ENCODE data around the gene SDC3.
A peak's percentile ranks its signal among the peaks of the same experiment; 100 is the strongest.
"Not testable (repeated sequence)": the region's sequence is repeated elsewhere in the genome, so short reads cannot be mapped to it uniquely, and the experiment has no call there.

The SDC3 gene, protein sequence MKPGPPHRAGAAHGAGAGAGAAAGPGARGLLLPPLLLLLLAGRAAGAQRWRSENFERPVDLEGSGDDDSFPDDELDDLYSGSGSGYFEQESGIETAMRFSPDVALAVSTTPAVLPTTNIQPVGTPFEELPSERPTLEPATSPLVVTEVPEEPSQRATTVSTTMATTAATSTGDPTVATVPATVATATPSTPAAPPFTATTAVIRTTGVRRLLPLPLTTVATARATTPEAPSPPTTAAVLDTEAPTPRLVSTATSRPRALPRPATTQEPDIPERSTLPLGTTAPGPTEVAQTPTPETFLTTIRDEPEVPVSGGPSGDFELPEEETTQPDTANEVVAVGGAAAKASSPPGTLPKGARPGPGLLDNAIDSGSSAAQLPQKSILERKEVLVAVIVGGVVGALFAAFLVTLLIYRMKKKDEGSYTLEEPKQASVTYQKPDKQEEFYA

DNA sequence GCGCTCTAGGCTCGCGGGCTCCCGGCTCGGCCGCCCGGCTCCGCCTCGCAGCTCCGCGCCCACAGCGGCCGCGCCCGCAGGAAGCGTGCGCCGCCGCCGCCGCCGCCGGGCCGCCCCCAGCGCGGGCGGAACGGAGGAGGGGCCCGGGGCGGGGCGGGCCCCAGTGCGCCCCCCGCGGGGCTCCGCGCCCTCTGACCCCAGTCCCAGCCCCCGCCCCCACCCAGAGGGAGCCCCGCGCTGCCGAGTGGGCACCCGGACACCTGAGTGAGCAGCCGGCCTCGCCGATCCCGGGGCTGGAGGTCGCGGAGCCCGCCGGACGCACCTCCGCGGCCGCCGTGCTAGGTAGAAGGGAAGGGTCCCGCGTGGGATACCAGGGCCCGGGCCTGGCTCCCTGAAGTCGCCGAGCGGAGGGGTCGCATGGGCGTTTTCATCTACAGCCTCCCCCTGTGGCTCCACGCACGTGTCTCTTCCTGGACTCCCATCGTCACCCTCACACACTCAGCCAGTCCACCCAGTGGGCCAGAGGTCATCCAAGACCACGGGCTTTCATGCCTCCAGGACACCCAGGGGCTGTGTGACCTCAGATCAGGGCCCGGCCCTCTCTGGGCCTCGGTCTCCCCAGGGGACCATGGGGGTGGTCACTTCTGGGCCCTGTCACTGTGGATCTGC is at the start of gene SDC3:
SDC3 (minus strand) TSS at position 63 of the 669 bp plus-strand sequence. CDS start 172 bp downstream, outside the sequence.
- DNase-seq (ENCODE audit: low read depth), result no peak

DNA sequence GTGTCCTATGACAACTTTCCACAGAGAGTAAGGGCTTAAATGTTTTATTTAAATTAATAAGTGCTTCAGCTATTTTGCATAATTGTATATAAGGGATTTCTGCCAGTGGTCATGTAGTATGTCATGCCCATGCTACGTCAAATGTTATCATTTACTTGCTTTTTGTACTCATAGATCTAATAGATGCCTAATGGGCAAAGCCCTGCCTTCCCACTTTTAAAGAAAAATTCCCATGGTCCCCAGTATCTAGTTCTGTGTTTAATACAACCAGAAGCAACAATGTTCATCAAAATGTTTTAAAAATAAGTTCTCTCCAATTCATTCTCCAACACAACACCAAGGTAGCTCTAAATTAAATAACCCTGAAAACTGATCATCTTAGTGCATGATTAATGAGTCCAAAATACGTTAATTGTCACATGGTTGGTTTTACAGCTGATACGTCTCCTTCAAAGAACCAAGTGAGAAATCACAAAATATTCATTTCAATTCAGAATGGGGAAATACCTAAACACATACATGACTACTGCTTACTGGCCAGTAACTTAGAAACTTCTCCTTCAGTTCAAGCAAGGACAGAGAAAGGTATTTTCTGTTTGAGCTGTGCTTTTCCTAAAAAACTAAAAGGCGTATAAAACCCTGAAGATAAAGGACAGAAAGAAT is 49.1 kb upstream of the SDC3 start:
- DNase-seq (ENCODE audit: low read depth), result no peak

DNA sequence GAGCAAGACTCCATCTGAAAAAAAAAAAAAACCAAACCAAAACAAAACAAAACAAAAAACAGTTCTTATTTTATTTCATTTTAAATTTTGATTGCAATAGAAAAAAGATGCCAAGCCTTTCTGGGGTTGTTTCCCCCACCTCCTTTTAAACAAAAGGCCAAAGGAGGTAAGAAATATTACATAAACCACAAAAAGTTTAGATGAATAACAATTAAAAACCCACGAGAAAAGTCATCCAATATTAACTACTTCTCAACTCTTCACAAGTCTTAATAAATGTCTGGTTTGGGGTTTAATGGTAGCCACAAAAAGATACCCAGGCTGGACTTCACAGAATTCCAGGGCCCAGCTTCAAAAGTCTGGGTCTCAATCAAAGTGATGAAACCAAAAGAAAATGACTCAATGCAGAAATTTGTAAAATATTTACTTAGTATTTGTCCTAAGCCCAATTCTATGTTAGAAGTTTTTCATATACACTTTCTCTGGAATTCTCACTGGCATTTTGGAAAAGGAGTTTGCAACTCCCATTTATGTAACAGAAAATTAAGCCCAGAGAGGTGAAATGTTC is 47.0 kb upstream of the SDC3 start:
- DNase-seq (ENCODE audit: low read depth), result no peak

DNA sequence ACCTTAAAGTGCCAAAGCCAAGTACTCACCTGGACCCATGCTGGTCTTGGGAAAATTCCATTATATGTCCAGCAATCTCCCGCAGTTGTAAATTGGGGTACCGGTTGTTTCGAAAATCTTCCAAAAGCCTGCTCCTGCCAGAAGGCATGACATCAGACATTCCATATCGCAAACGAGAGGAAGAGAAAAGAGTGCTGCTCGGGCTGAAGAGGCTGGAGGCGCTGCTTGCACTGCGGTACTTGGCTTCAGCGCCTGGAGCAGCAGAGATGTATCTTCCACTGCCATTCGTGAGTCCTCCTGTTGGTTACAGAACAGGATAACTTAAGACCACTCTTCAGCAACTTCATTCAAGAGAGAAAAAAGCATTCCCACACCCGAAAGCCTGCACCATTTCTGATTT is 45.1 kb upstream of the SDC3 start:
- DNase-seq (ENCODE audit: low read depth), result no peak

DNA sequence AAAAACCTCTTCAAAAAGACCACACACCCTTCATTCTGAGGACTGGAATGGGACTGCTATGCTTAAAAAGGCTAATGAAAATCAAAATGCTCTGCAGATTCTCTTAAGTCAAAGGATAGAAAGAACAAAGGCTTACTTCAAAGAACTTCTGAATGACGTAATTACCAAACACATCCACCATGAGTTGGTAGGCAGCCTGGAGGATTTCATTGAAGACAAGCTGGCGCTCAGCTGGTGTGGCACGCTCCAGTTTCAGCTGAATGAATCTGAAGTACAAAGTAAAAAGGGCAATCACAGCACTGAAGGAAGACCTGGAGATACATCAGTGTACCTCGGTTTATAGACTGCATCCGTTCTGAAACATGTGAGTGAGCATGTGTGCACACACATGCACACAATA is 43.5 kb upstream of the SDC3 start:
- no peak for DNase-seq (ENCODE audit: low read depth)

DNA sequence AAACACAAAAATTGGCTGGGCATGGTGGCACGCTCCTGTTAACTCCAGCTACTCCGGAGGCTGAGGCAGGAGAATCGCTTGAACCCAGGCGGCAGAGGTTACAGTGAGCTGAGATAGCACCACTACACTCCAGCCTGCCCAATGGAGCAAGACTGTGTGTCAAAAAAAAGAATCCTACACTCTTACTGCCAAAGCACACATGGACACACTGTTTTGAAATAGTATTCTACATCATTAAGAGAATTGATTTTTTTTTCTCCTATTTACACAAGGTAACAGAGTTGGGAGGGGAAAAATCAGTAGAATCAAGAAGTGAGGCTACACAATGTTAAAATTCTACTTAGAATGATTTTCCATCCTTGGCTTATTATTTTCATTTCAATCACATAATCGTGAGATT is 42.1 kb upstream of the SDC3 start:
- DNase-seq (ENCODE audit: low read depth), result no peak

DNA sequence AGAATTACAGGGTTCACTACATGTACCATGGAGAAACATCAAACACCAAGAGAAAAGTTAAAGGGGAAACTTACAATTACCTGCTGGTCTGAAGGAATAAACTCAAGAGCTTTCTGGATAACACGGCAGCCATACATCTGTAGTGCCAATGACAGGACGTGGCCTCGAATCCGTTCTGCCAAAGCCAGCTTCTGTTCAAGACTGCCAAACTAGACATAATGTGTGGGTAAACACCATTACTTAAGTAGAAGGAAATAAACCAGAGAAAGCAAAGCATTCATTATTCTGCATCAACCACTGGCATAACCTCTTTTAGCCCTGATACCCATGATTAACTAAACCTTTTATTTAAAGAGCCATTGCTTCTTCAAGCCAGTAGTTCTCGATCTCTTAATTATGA is 41.5 kb upstream of the SDC3 start:
- DNase-seq (ENCODE audit: low read depth), result no peak

DNA sequence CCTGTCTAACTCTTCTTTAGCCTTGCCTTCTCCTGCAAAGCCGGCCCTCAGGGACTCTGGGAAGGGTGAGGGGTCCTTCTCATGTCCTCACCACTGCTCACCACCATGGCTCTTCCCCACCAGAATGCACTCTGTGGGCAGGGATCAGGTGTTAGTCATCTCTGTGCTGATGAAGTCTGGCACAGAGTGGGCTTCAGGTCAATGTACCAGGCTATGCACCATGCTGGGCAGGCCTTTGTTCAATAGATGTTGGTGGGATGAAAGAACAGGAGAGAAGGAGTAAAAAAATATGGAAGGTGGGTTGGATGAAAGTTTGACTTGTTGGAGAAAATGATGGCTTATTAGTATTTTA is 40.9 kb upstream of the SDC3 start:
- DNase-seq (ENCODE audit: low read depth), result not testable (repeated sequence)

DNA sequence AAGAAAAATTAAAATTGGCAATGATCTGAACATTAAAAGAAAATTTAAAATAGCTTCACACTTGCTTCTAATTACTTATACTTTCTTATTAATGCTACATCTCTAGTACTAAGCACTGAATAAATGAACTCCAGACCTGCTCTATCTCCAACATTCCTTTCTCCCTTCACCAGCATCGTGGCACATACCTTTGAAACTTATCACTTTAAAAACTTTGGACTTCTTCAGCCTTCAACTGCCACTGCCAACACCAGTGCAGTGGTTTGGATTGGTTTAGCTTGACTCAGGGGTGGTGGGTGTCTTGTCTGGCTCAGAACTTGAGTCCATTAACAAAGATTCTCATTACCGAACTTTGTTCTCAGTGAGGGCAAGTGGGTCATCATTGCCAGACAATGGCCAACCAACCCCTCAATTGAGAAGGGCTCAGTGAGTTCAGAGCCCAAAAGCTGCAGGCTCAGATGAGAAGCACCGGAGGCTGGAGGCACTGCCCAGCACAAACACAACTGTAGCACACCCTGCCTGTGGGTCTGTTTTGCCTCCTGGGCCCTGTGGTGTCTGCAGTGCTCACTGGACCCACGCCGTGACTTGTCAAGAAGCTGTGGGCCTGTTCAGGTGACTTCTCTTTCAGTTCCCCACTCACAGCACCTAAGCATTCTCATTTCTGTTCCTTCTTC is 40.4 kb upstream of the SDC3 start:
- not testable (repeated sequence) for DNase-seq (ENCODE audit: low read depth)

DNA sequence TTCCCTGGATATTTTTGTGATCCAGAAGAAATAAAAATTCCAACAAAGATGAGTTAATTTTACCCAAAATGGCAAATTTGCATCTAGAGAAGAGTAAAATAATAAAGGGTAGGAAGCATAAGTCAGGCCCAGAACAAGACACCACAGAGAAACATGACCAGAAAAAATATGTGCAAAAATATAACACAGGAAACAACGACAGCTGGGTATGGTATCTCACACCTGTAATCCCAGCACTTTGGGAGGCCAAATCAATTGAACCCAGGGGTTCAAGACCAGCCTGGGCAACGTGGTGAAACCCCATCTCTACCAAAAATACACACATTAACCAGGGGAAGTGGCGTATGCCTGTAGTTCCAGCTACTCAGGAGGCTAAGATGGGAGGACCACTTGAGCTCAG is 39.7 kb upstream of the SDC3 start:
- DNase-seq (ENCODE audit: low read depth), result no peak

DNA sequence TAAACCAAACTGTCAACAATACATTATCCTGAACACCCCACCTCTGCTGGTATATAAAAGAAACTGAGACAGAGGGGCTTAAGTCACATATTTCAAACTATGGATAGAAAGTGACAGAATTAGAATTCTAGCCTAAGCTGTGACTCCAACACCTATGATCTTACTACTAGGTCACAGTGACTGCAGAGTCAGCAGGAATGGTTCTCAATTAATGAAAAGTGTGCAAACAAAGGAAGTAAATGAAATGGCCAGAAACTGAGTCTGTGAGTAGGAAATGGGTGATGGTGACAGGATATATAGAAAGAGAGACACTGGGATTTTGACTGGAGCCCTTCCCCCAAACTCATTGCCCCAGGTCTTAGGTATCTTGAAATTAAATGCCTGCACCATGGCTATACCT is 38.7 kb upstream of the SDC3 start:
- no peak for DNase-seq (ENCODE audit: low read depth)

DNA sequence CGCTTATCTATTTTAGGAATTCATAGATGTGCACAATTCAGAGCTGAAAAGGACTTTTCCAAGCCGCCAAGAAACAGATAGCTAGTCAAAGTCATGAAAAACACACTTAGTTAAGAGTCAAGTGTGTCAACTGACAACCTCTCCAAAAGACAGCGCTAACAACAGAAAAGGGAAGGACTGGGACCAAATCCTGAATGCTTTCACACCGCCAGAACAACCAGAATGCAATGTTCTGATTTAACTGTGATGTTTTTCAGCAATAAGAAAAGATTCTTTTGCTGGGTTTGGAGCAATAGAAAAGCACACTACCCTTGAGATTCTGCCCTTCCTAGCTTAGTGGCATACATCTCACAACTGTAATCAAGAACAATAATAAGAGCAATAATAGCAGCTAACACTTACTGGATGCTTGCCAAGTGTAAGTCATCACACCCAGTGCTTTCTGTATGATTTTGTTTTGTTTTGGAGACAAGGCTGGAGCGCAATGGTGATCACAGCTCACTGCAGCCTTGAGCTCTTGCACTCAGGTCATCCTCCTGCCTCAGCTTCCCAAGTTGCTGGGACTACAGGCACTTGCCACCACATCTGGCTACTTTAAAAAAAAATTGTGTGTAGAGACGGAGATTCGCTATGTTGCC is 33.9 kb upstream of the SDC3 start:
- no peak for DNase-seq (ENCODE audit: low read depth)

DNA sequence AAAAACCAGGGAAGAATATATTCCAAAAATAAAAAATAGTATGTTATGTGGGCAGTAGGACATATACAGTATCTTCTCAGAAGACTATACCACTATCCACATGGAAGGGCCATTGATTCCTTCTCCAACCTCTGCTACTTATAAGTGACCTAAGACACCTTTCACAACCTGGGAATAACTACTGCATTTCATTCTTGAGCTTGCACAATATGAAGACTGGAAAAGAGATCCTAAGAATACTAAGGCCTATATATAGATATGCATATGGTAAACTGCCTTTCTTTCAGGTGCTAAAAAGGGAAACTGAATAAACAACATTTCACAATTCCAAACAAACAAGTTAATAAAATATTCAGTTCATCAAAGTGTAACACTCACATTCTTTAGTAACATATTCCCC is 32.0 kb upstream of the SDC3 start:
- DNase-seq (ENCODE audit: low read depth), result no peak

DNA sequence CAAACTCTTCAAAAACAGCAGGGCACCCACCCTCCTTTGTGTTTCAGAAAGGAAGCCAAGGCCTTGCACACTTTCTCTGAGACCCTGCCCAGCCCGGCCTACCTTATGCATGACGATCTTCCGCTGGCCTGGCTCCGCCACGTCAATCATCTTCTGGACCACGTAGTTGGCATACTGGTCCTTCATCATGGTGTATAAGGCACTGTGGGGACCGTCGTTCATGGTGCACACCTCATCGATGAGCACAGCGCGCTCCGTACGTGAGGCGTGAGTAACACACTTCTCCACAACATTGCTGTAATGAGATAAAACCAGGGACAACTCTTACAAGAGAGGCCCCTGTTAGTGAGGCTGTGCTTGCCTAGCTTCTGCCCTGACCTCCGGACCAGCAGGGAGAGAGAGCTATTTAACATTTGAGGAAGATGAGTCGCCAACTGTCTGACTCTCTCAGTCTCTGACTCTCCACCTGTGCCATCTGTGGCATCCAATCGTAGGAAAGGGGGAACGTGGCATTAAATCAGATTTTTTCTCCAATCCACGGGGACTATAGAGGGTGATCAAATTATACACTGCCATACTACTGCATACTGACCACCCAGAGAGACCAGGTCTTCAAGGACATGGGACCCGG is 28.1 kb upstream of the SDC3 start:
- DNase-seq (ENCODE audit: low read depth), result no peak

DNA sequence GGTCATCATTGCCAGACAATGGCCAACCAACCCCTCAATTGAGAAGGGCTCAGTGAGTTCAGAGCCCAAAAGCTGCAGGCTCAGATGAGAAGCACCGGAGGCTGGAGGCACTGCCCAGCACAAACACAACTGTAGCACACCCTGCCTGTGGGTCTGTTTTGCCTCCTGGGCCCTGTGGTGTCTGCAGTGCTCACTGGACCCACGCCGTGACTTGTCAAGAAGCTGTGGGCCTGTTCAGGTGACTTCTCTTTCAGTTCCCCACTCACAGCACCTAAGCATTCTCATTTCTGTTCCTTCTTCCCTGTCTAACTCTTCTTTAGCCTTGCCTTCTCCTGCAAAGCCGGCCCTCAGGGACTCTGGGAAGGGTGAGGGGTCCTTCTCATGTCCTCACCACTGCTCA is 27.2 kb upstream of the SDC3 start:
- DNase-seq (ENCODE audit: low read depth), result not testable (repeated sequence)

DNA sequence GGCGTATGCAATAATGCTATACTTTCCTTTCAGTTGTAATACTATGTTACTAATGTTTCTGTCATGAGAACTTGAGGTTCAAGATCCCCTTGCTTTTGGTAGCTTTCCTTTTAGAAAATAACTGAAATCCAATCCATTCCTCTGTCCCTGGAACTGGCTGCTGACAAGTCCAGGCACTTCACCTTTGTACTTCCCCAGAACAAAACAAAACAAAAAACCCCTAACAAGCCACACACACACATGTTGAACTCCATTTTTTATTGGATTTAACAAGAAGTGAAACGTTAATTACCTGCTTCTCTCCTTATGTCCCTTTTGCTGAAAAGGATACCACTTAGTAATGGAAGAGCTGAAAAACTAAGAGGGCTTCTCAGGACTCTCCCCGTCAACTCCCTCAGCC is 26.1 kb upstream of the SDC3 start:
- no peak for DNase-seq (ENCODE audit: low read depth)

DNA sequence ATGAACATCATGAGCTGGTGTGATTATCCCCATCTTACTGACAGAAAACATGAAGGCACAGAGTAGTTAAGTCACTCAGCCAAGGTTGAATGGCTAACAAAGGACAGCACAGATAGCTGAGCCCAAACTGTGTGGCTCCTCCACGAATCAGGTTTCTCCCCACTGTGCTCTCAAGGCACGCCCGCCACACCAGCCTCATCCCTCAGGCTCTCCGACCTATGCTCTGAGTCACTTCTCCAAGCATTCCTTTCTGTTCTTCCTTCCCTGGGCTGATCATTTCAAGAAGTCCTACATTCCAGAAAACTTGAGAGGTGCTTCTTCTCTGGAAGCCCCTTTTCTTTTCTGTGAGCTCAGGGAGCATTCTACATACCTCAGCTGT is 25.3 kb upstream of the SDC3 start:
- DNase-seq (ENCODE audit: low read depth), result no peak

DNA sequence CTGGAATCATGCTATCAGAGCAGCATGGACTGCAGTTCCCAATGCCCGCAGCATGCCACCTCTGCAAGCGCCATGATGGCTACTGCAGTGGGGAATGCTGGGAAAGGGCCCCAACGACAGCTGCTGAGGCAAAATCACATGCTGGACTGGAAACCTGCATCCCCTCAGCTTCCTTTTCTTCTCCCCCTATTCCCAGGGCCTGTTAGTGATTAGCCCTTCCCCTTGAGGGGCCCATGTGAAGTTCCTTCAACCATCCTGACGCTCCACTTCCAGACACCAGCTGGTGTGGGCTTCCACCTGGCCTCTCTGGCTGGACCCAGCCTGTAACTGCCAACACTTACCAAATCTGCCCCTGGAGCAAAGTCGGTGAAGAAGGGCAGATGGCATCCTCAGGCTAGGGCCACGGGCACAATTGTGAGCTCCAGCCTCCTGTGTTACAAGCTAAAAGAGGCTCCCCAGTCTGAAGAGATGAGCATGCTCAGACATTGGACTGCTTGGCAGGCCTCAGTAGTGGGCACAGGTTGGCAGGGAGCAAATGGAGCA is 22.1 kb upstream of the SDC3 start:
- no peak for DNase-seq (ENCODE audit: low read depth)

DNA sequence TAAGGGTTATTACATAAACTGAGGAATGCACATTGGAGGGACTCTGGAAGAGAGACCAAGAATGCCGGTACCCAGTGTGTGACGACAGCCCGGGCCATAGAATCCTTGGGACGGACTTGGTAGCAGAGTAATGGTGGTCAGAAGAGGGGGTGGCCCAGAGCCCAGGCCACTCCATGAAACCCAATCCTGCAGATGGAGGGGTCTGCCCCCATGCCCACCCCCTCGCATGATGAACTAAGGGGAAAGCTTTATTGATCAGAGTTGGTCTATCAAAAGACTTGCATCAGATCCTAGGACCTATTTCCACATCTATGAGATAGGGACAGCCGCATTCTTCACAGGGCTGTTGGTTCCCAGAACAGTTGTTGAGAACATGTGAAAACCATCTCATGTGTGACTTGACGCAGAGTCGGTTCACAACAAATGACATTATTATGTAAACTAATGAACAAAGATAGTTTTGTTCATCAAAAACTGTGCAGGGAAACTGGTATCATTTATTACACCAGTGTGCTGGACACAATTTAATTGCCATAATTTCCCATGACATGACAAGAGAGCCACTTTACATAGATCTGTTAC is 21.5 kb upstream of the SDC3 start:
- DNase-seq (ENCODE audit: low read depth), result no peak

DNA sequence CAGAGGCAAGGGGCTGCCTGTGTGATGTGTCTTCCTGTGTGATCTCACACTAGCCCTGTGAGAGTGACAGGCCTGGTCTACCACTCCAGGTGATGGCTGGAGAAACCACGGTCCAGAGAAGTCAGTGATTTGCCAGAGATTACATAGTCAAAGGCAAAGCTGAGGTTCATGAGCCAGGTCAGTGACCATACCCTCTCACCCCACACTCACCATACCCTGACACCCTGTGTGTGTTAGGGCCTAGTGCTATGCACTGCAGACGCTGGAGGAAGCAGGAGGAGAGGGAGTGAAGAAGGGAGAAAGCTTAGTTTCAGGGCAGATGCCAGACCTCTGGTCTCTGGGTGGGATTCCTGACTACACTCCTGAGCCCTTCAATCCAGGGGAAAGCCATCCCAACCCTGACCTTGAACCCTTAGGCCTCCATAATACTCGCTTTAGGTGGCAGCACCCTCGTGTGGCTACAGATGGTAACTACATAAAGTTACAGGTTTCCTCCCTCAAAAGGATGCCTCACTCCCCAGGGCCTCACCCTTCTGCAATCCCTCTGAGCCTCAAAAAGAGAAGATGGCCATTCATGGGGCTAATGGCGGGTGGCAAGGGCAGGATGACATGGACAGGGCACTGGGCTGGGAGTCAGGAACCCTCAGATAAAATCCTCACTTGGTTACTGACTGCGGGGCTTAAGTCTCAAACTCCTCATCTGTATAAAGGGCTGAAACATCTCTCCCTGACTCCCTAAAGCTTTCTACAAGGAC is 20.8 kb upstream of the SDC3 start:
- DNase-seq (ENCODE audit: low read depth), result peak; percentile 26

Measured in stimulated activated CD8-positive, alpha-beta memory T cell treated with anti-CD3 and anti-CD28 coated beads, Interleukin-15, amount 100 ng/mL, for 1 hour (primary cell).